Smooth muscle cell (in vitro differentiated cells): ENCODE measurements around the gene NEK7. TPM values are rescaled to one million over a fixed set of nuclear protein-coding genes. Genes with fewer than 3 reads are reported as not detected.

Source experiments
- DNase-seq: peaks from one replicate; lab custom pipeline; 2025; ENCODE audit not compliant: unreplicated experiment; lab: John Stamatoyannopoulos, UW
- H2AFZ ChIP-seq: fragments of 200-600 bp; sonication (generic); 2 replicates; pipeline ENCODE4 v1.6.0; 2016; ENCODE audit warnings: antibody characterized with exemption, low read depth, mild to moderate bottlenecking
- H3F3A ChIP-seq: fragments of 200-600 bp; sonication (generic); 2 replicates; pipeline ENCODE4 v1.6.0; 2017; ENCODE audit warnings: antibody characterized with exemption, low read depth
- H3K27ac ChIP-seq: fragments of 200-600 bp; sonication (generic); 2 replicates; pipeline ENCODE4 v1.5.1; 2016; ENCODE audit warnings: low read depth, mild to moderate bottlenecking
- H3K27me3 ChIP-seq: fragments of 200-600 bp; sonication (generic); 2 replicates; pipeline ENCODE4 v1.6.1; 2016; ENCODE audit warnings: low read depth, mild to moderate bottlenecking
- H3K36me3 ChIP-seq: fragments of 200-600 bp; sonication (generic); 2 replicates; pipeline ENCODE4 v1.5.1; 2016; ENCODE audit warnings: low read depth
- H3K4me1 ChIP-seq: fragments of 200-600 bp; sonication (generic); 2 replicates; pipeline ENCODE4 v1.5.1; 2016; ENCODE audit warnings: low read depth
- H3K4me2 ChIP-seq: fragments of 200-600 bp; sonication (generic); 2 replicates; pipeline ENCODE4 v1.6.0; 2016; ENCODE audit warnings: mild to moderate bottlenecking
- H3K4me3 ChIP-seq: fragments of 200-600 bp; sonication (generic); 2 replicates; pipeline ENCODE4 v1.5.1; 2016; ENCODE audit warnings: mild to moderate bottlenecking
- H3K79me2 ChIP-seq: fragments of 200-600 bp; sonication (generic); 2 replicates; pipeline ENCODE4 v1.6.0; 2016; ENCODE audit warnings: low read depth, mild to moderate bottlenecking
- H3K9ac ChIP-seq: fragments of 200-600 bp; sonication (generic); 2 replicates; pipeline ENCODE4 v1.6.0; 2016; ENCODE audit warnings: low read depth
- H3K9me3 ChIP-seq: fragments of 200-600 bp; sonication (generic); replicated peaks from 2 replicates; pipeline ENCODE4 v1.5.1; 2016; ENCODE audit warnings: low read depth
- H4K20me1 ChIP-seq: fragments of 200-600 bp; sonication (generic); 2 replicates; pipeline ENCODE4 v1.6.0; 2016; ENCODE audit warnings: low read depth
- CTCF ChIP-seq: fragments of 200-600 bp; sonication (generic); IDR thresholded peaks from 2 replicates; pipeline ENCODE4 v1.5.1; 2017; ENCODE audit warnings: borderline replicate concordance, mild to moderate bottlenecking, antibody characterized with exemption; ENCODE audit not compliant: insufficient read depth, poor library complexity, severe bottlenecking
- WGBS: methylation state at CpG from one replicate; pipeline ENCODE4 v1.1.7; 2016; ENCODE audit warnings: low lambda C conversion rate; 5-methylcytosine and 5-hydroxymethylcytosine counted together
- polyA plus RNA-seq: library from polyadenylated mRNA; unstranded; fragments of >200 nt; fragmentation: Nextera tagmentation; extraction: Ambion mirVana; gene quantifications from 2 replicates; pipeline ENCODE4 v1.2.1, GENCODE V29; 2016
- total RNA-seq: library from RNA; depleted of rRNA; stranded (reverse); fragments of >200 nt; gene quantifications from 2 replicates; pipeline ENCODE4 v1.2.3, GENCODE V29; 2014

NEK7 gene
- total and polyA plus RNA-seq, 2 experiments from 2014 or later, result 26.1 to 141 TPM

- H4K20me1 ChIP-seq, result peaks cover 24% of the 10 kb centered on the region
- no peak for DNase-seq
- 70% methylated on average over 2 of the region's 2 CpGs for WGBS
- H3K9me3 ChIP-seq, result no peaks in the 10 kb centered on the region
- no peak overlapping the region for H3K4me2 ChIP-seq
- H3F3A ChIP-seq, result no peaks in the 10 kb centered on the region
- TF ChIP-seq CTCF, result no peak
- no peaks in the 10 kb centered on the region for H3K36me3 ChIP-seq
- peaks cover under 1% of the 10 kb centered on the region for H3K4me1 ChIP-seq
- H3K27me3 ChIP-seq, result no peaks in the 10 kb centered on the region
- no peak overlapping the region for H3K9ac ChIP-seq
- H3K4me3 ChIP-seq, result no peak overlapping the region
- peaks cover 39% of the 10 kb centered on the region for H3K79me2 ChIP-seq
- H2AFZ ChIP-seq, result no peak overlapping the region
- H3K27ac ChIP-seq, result peak overlapping the region; percentile 51
Measured at GRCh38 chr1:198228925-198229324, 72.1 kb downstream of the NEK7 start.

- H3K4me3 ChIP-seq, result no peak overlapping the region
- TF ChIP-seq CTCF, result no peak
- no peak for DNase-seq
- no peak overlapping the region for H2AFZ ChIP-seq
- no peaks in the 10 kb centered on the region for H3F3A ChIP-seq
- H3K9me3 ChIP-seq, result no peaks in the 10 kb centered on the region
- H4K20me1 ChIP-seq, result peaks cover 25% of the 10 kb centered on the region
- 88% methylated on average over 3 of the region's 3 CpGs for WGBS
- H3K27me3 ChIP-seq, result no peaks in the 10 kb centered on the region
- H3K4me2 ChIP-seq, result no peak overlapping the region
- peaks cover 37% of the 10 kb centered on the region for H3K79me2 ChIP-seq
- H3K9ac ChIP-seq, result no peak overlapping the region
- H3K4me1 ChIP-seq, result peaks cover 4% of the 10 kb centered on the region
- H3K36me3 ChIP-seq, result no peaks in the 10 kb centered on the region
- H3K27ac ChIP-seq, result no peak overlapping the region
Measured at GRCh38 chr1:198231779-198232178, 75.0 kb downstream of the NEK7 start.

GRCh38 chr1:198232378-198232777 is 75.6 kb downstream of the NEK7 start:
- Histone ChIP-seq H2AFZ (no peak overlapping the region), H3K27ac (no peak overlapping the region), H3K4me2 (no peak overlapping the region), H3K9me3 (no peaks in the 10 kb centered on the region), H3F3A (no peaks in the 10 kb centered on the region), H4K20me1 (peaks cover 25% of the 10 kb centered on the region), H3K27me3 (no peaks in the 10 kb centered on the region), H3K36me3 (no peaks in the 10 kb centered on the region), H3K4me3 (no peak overlapping the region), H3K4me1 (peaks cover 4% of the 10 kb centered on the region), H3K9ac (no peak overlapping the region), H3K79me2 (peaks cover 38% of the 10 kb centered on the region)
- no peak for DNase-seq
- whole genome bisulfite sequencing, result 96% methylated on average over 1 of the region's 1 CpG
- no peak for TF ChIP-seq CTCF

- Histone ChIP-seq H3F3A (no peaks in the 10 kb centered on the region), H4K20me1 (peaks cover 29% of the 10 kb centered on the region), H3K27ac (no peak overlapping the region), H2AFZ (no peak overlapping the region), H3K9ac (no peak overlapping the region), H3K36me3 (no peaks in the 10 kb centered on the region), H3K4me2 (no peak overlapping the region), H3K4me1 (peaks cover 4% of the 10 kb centered on the region), H3K4me3 (no peak overlapping the region), H3K79me2 (peaks cover 44% of the 10 kb centered on the region), H3K9me3 (no peaks in the 10 kb centered on the region), H3K27me3 (no peaks in the 10 kb centered on the region)
- no peak for DNase-seq
- WGBS, result 82% methylated on average over 3 of the region's 3 CpGs
- no peak for TF ChIP-seq CTCF
Measured at GRCh38 chr1:198232940-198233675, 76.3 kb downstream of the NEK7 start.
